GM18526 (cell line): Measurements from ENCODE around the gene ABCB1.

Experiments used
- POLR2A ChIP-seq: IDR thresholded peaks from 3 replicates; pipeline ENCODE4 v1.6.1; 2011; ENCODE audit not compliant: insufficient read length; ENCODE audit errors: extremely low read depth

Gene ABCB1

DNA sequence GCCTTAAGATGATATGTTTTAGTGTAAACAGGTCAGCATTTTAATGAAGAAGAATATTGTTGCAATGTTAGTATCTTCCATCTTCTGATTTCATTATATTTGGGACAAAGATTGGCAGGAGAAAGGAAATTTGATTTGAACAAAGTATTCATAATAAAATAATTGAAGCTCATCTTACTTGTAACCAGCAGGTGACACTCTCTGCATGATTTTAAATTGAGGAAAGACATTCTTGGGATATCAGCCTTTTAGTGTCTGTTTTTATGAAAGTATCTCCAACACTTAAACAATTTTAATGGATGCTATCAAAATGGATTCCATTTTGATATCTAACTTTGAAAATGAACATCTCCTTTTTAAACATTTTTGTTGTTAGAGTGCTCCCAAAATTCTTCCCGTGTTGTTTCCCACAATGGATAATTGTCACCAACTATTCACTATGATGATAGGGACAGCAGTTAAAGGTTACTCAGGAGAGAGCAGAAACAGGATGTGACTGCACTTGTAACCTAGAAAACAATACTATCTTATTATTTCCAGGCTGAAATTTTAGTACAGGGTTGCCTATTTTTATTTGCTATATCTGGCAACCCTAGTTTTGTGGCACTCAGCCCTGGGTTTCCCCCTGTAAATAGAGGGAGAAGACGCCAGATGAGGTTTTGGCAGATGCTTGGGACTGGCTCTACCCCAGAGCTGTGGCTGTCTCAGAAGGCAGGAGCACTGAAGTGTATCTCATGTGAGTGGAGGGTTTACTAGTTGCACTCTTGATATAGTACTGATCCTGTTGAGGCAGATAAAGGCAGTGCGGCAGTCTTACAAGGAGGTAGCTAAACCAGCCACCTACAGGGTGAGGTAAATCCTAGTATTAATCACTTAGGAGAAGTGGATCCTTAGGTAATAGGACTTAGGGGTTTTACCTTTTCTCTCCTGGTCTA, 94.2 kb downstream of the ABCB1 start:
- TF ChIP-seq POLR2A, result no peak

DNA sequence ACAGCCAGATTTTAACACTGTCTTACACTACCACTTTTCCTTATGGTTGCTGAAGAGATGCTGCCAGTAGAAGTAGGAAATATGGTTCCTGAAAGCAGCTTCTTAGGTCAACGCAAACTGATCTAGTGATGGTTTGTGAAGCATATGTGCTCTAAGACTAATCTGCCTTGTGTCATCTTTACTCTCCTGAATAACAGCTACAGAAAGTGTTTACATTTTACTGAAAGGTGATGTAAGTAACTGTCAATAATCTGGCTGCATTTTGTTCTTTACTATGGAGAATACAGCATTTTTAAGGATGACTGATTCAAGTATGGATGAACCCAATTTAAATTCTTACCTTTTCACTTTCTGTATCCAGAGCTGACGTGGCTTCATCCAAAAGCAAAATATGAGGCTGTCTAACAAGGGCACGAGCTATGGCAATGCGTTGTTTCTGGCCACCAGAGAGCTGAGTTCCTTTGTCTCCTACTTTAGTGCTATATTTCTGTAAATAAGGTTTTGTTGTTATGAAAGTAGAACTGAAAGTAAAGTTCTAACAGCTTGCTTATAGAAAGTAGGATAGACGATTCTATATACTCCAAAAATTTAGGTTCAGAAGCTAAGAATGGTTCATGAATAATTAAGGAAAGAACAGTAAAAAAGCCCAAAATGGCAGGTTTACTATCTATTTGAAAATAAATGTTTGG, 95.0 kb downstream of the ABCB1 start:
- no peak for TF ChIP-seq POLR2A

DNA sequence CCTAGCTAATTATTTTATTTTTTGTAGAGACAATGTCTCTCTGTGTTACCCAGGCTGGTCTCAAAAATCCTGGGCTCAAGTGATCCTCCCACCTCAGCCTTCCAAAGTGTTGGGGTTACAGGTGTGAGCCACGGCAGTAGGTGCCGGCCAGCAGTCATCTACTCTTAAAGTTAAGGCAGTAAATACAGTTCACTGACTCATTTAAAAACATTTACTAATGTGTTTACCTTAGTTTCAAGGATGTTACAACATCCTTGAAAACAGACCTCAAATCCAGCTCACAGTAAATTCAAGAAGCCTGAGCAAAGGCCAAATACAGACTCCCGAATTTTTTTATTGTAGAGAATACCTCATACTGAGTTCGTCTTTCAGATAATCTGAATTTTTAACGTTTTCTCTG, 95.6 kb downstream of the ABCB1 start:
- no peak for TF ChIP-seq POLR2A

DNA sequence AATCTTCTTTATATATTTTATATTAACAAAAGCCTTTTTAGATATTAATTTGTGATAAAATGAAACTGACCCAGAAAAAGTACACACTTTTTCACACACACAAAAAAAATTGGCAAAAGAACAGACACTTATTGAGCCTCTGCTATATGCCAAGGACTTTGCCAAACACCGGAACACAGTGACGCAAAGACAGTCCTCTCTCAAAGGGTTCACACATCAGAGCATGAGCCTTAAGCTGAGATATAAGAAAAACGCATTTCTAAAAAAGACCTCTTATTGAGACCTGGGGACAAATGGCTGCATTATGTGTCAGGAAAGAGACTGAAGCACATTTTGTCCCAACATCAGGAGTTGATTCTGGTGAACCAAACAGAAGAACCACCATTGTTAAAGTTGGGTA, 101.2 kb downstream of the ABCB1 start:
- TF ChIP-seq POLR2A, result no peak

DNA sequence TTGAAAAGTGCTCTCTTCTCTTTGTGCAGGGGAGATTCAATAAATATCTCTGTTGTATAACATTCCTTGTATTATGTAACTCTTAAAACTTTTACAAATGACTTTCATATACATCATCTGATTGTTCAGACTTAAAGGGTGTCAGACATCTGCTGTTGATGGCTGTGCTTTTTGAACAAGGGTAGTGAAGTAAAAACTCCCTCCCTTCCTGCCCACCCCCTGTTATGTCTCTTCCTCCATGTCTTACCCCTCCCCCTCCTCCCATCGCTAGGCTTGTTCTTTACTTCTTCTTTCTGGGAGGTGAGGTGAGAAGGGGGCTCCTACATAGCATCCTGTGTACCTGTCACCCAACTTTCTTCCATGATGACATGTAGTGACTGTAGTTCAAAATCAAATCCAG, 101.8 kb downstream of the ABCB1 start:
- TF ChIP-seq POLR2A, result no peak

GRCh38 chr7:87497482-87497881, 103.2 kb downstream of the ABCB1 start:
- TF ChIP-seq POLR2A, result no peak

DNA sequence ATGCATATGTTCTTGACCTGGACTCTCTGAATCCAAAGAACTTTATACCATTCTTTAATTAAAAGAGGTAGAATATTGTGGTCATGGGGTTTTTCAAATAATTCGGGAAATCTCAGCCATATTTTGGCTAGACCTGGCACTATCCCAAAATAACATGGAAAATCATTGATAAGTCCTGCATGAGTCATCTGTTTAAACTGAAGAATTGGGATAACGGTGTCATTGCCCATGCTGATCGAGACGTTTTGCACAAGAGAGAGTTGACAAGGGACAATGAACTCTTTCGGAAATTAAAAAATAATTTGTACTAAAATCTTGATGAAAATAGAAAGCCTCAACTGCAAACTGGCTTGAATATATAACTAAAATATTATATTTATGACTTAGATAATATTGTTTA, 105.3 kb downstream of the ABCB1 start:
- TF ChIP-seq POLR2A, result no peak

- no peak for TF ChIP-seq POLR2A
Observed at GRCh38 chr7:87494454-87494853, 106.2 kb downstream of the ABCB1 start.

GRCh38 chr7:87483131-87483530, 117.6 kb downstream of the ABCB1 start:
- TF ChIP-seq POLR2A, result no peak

DNA sequence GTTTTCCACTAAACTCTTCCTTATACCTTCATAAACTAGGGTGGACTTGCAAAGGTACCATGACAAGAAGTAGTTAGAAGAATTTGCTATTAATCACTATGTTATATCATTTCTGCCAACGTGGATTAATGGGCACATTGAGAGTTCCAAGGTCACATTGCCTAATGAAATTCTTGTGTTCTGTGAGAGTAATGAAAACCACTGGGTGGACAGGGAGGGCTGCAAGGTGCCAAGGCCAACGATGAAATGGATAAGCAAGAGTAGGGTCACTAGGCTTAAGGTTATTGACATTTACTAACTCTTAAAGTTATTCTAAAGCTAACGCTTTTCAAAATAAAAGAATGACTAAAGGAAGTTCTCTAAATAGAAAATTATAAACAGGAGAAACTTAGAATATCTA, 118.6 kb downstream of the ABCB1 start:
- TF ChIP-seq POLR2A, result no peak

GRCh38 chr7:87480386-87480785, 120.3 kb downstream of the ABCB1 start:
- TF ChIP-seq POLR2A, result no peak

DNA sequence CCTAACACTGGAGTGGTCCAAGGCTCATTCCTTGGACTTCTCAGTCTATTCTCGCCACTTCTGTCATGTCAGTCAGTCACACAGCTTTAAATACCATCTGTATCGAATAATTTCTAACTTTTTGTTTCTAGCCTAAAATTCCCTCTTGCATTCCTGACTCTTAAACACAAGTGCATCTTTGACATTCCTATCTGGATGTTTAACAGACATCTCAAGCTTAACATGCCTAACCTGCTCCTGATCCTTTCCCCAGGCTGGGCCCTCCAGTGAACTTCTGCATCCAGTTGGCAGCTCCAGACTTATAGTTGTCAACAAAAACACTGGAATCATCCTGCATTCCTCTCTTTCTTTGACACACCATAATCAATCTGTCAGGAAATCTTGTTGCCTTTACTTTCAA, 120.7 kb downstream of the ABCB1 start:
- TF ChIP-seq POLR2A, result no peak

- TF ChIP-seq POLR2A, result no peak
Observed at GRCh38 chr7:87476179-87476557, 124.5 kb downstream of the ABCB1 start.

DNA sequence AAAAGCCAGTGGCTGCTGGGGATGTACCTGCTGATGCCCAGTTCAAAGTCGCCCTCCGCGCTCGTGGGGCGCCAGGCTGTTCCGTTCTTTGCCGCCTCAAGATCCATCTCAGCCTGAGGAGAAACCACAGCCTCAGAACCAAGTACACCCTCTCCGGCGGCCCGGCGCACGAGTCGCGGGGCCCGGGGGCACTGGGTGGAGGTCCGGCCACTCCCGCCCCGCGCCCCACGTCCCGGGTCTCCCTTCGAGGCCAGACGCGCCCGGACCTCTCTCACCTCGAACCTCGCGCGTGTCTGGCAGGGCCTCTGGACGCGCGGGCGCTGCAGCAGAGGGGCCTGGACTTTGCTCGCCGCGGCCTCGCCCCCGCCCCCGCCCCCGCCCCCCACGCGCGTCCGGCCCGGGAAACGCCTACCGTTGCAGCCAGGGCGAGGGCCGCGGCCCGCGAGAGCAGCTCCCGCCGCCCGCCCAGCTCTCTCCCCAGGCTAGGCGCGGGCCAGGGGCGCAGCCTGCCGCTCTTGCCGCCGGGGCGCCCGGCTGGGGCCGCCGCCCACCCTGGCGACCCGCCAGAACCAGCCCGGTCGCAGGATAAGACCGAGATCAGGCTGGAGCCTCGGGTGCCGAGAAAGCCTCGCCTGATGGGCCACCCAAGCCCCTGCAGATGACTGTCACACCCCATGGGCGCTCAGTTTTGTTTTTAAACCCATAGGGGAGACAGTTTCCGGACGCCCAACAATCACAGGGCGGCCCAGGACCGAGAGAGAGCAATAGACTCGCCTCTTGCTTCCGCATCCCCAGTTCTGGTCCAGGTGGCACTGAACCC, 125.1 kb downstream of the ABCB1 start, which contains the start of gene ABCB4:
TSS of gene ABCB4 (minus strand) at position 322 of the 820 bp plus-strand sequence. CDS start at position 107, 215 bp downstream.
- peak; percentile 41 for TF ChIP-seq POLR2A
